GM23338 (cell line): ENCODE data around the gene CD1C. TPM values are rescaled to one million over a fixed set of nuclear protein-coding genes. Genes with fewer than 3 reads are reported as not detected.

Source experiments
- ATAC-seq: fragments of 200-7000 bp; cut with Tn5 transposase; 3 replicates; pipeline ENCODE4 v1.9.1; 2020
- DNase-seq: peaks from one replicate; pipeline ENCODE4 v3.0.0-alpha.2; 2015; ENCODE audit warnings: low spot score
- H2AFZ ChIP-seq: fragments of 200-600 bp; sonication (generic); 2 replicates; pipeline ENCODE4 v1.8.0; 2016; ENCODE audit warnings: antibody characterized with exemption, mild to moderate bottlenecking, moderate library complexity
- H3F3A ChIP-seq: fragments of 200-600 bp; sonication (generic); replicated peaks from 2 replicates; pipeline ENCODE4 v1.8.0; 2017; ENCODE audit warnings: antibody characterized with exemption, mixed run types, low read depth
- H3K27ac ChIP-seq: fragments of 200-600 bp; sonication (generic); 2 replicates; pipeline ENCODE4 v1.6.1; 2016; ENCODE audit warnings: low read depth
- H3K27me3 ChIP-seq: fragments of 200-600 bp; sonication (generic); 2 replicates; pipeline ENCODE4 v1.8.0; 2016; ENCODE audit warnings: mild to moderate bottlenecking, mixed run types, moderate library complexity; ENCODE audit not compliant: insufficient read depth
- H3K36me3 ChIP-seq: fragments of 200-600 bp; sonication (generic); 2 replicates; pipeline ENCODE4 v1.8.0; 2016; ENCODE audit warnings: mild to moderate bottlenecking; ENCODE audit not compliant: insufficient read depth
- H3K4me1 ChIP-seq: fragments of 200-600 bp; sonication (generic); 2 replicates; pipeline ENCODE4 v1.8.0; 2016; ENCODE audit warnings: mild to moderate bottlenecking, moderate library complexity; ENCODE audit not compliant: insufficient read depth
- H3K4me2 ChIP-seq: fragments of 200-600 bp; sonication (generic); 2 replicates; pipeline ENCODE4 v1.7.1; 2017; ENCODE audit warnings: mixed run types
- H3K4me3 ChIP-seq: fragments of 200-600 bp; sonication (generic); 2 replicates; pipeline ENCODE4 v1.6.1; 2016; ENCODE audit warnings: mixed run types
- H3K79me2 ChIP-seq: fragments of 200-600 bp; sonication (generic); replicated peaks from 2 replicates; pipeline ENCODE4 v1.8.0; 2017; ENCODE audit warnings: mild to moderate bottlenecking; ENCODE audit not compliant: insufficient read depth
- H3K9me2 ChIP-seq: fragments of 200-600 bp; sonication (generic); 2 replicates; pipeline ENCODE4 v1.8.0; 2017; ENCODE audit not compliant: insufficient read depth
- H4K20me1 ChIP-seq: fragments of 200-600 bp; sonication (generic); replicated peaks from 2 replicates; pipeline ENCODE4 v1.8.0; 2017; ENCODE audit warnings: mild to moderate bottlenecking; ENCODE audit not compliant: insufficient read depth
- H3K27ac Mint-ChIP-seq: 2 replicates; pipeline ENCODE4 v1.8.0; 2020; ENCODE audit warnings: inconsistent platforms, mild to moderate bottlenecking, moderate library complexity, mixed read lengths
- H3K27me3 Mint-ChIP-seq: 3 replicates; pipeline ENCODE4 v1.8.0; 2022; ENCODE audit warnings: low read depth, mild to moderate bottlenecking, moderate library complexity, mixed read lengths, inconsistent platforms; ENCODE audit not compliant: insufficient read depth, poor library complexity
- H3K36me3 Mint-ChIP-seq: 3 replicates; pipeline ENCODE4 v1.8.0; 2021; ENCODE audit warnings: low read depth, mild to moderate bottlenecking, inconsistent platforms, moderate library complexity, mixed read lengths
- H3K4me1 Mint-ChIP-seq: 3 replicates; pipeline ENCODE4 v1.8.0; 2020; ENCODE audit warnings: mild to moderate bottlenecking, inconsistent platforms, mixed read lengths
- H3K4me3 Mint-ChIP-seq: 3 replicates; pipeline ENCODE4 v1.8.0; 2021; ENCODE audit warnings: moderate library complexity, mild to moderate bottlenecking, inconsistent platforms, mixed read lengths
- H3K9me3 Mint-ChIP-seq: 3 replicates; pipeline ENCODE4 v1.8.0; 2020; ENCODE audit warnings: moderate library complexity, mild to moderate bottlenecking, inconsistent platforms, mixed read lengths
- CREB1 ChIP-seq: fragments of 250-450 bp; sonication (Bioruptor Pico); IDR thresholded peaks from 2 replicates; pipeline ENCODE4 v1.5.0; 2020; ENCODE audit warnings: low read depth, mild to moderate bottlenecking, moderate library complexity
- ETS1 ChIP-seq: IDR thresholded peaks from 2 replicates; pipeline ENCODE4 v1.6.1; 2016; ENCODE audit warnings: antibody characterized with exemption
- EZH2 ChIP-seq: fragments of 200-600 bp; sonication (generic); IDR thresholded peaks from one replicate; pipeline ENCODE4 v1.8.0; 2017; ENCODE audit warnings: antibody characterized with exemption, mild to moderate bottlenecking, low read depth; ENCODE audit not compliant: unreplicated experiment
- EZH2phosphoT487 ChIP-seq: fragments of 200-600 bp; sonication (generic); IDR thresholded peaks from one replicate; pipeline ENCODE4 v1.8.1; 2018; ENCODE audit warnings: antibody characterized with exemption; ENCODE audit not compliant: unreplicated experiment
- JUNB ChIP-seq: IDR thresholded peaks from one replicate; pipeline ENCODE4 v1.6.1; 2016; ENCODE audit warnings: antibody characterized with exemption; ENCODE audit not compliant: unreplicated experiment
- NANOG ChIP-seq: IDR thresholded peaks from 2 replicates; pipeline ENCODE4 v1.6.1; 2016; ENCODE audit warnings: antibody characterized with exemption, borderline replicate concordance
- POLR2AphosphoS5 ChIP-seq: IDR thresholded peaks from 2 replicates; pipeline ENCODE4 v1.6.1; 2016; ENCODE audit warnings: antibody characterized with exemption, low read depth
- REST ChIP-seq: IDR thresholded peaks from one replicate; pipeline ENCODE4 v1.6.1; 2018; ENCODE audit warnings: antibody characterized with exemption; ENCODE audit not compliant: unreplicated experiment
- ZNF114 ChIP-seq: fragments of 250-450 bp; sonication (Bioruptor Pico); IDR thresholded peaks from 2 replicates; pipeline ENCODE4 v1.5.0; 2020; ENCODE audit warnings: mild to moderate bottlenecking, moderate library complexity
- ZNF331 ChIP-seq: fragments of 250-450 bp; sonication (Bioruptor Pico); IDR thresholded peaks from 2 replicates; pipeline ENCODE4 v1.5.0; 2020; ENCODE audit warnings: low read depth, mild to moderate bottlenecking, moderate library complexity
- polyA plus RNA-seq: library from polyadenylated mRNA; unstranded; fragments of >200 nt; fragmentation: Nextera tagmentation; extraction: Ambion mirVana; gene quantifications from 2 replicates; pipeline ENCODE4 v1.2.1, GENCODE V29; 2016
- total RNA-seq: library from RNA; depleted of rRNA; stranded (reverse); fragments of >200 nt; shearing (Covaris generic); gene quantifications from 2 replicates; pipeline ENCODE4 v1.2.3, GENCODE V29; 2014

Gene CD1C
- total and polyA plus RNA-seq, 2 experiments from 2014 or later: not detected

GRCh38 chr1:158310623-158311022 is 20.9 kb downstream of the CD1C start:
- no peak for ATAC-seq
- Mint-ChIP-seq H3K4me3 (no peak overlapping the region), H3K36me3 (peaks cover 3% of the 10 kb centered on the region; the same call in 2 of the 3 replicates), H3K27me3 (peaks cover 2% of the 10 kb centered on the region), H3K9me3 (peaks cover 28% of the 10 kb centered on the region; the same call in 2 of the 3 replicates), H3K4me1 (no peaks in the 10 kb centered on the region), H3K27ac (no peak overlapping the region)
- TF ChIP-seq JUNB (no peak), REST (no peak), NANOG (no peak), CREB1 (no peak), ZNF331 (CRISPR knock-in tag) (no peak), ZNF114 (CRISPR knock-in tag) (no peak)
- no peak overlapping the region for H3K27ac ChIP-seq
- no peaks in the 10 kb centered on the region for H3K9me2 ChIP-seq
- H3K4me1 ChIP-seq: no peaks in the 10 kb centered on the region
- H3K36me3 ChIP-seq: no peaks in the 10 kb centered on the region
- H3K4me2 ChIP-seq: no peak overlapping the region
- no peak overlapping the region for H3K4me3 ChIP-seq
- H2AFZ ChIP-seq: no peak overlapping the region
- no peak for DNase-seq
- no peaks in the 10 kb centered on the region for H3F3A ChIP-seq
- H3K79me2 ChIP-seq: no peaks in the 10 kb centered on the region
- H3K27me3 ChIP-seq: no peaks in the 10 kb centered on the region
- no peaks in the 10 kb centered on the region for H4K20me1 ChIP-seq

- Histone ChIP-seq H3F3A (no peaks in the 10 kb centered on the region), H4K20me1 (no peaks in the 10 kb centered on the region), H3K36me3 (no peaks in the 10 kb centered on the region), H3K4me3 (no peak overlapping the region), H3K9me2 (no peaks in the 10 kb centered on the region), H3K4me1 (no peaks in the 10 kb centered on the region), H3K27ac (no peak overlapping the region), H3K4me2 (no peak overlapping the region), H3K79me2 (no peaks in the 10 kb centered on the region), H3K27me3 (no peaks in the 10 kb centered on the region), H2AFZ (no peak overlapping the region)
- peaks cover 28% of the 10 kb centered on the region; the same call in 2 of the 3 replicates for H3K9me3 Mint-ChIP-seq
- peaks cover 2% of the 10 kb centered on the region for H3K27me3 Mint-ChIP-seq
- peaks cover 3% of the 10 kb centered on the region; the same call in 2 of the 3 replicates for H3K36me3 Mint-ChIP-seq
- H3K4me1 Mint-ChIP-seq: no peaks in the 10 kb centered on the region
- ATAC-seq (no peak), DNase-seq (no peak)
- H3K4me3 Mint-ChIP-seq: no peak overlapping the region
- no peak overlapping the region for H3K27ac Mint-ChIP-seq
- no peak for TF ChIP-seq EZH2phosphoT487
- TF ChIP-seq REST: no peak
- TF ChIP-seq ZNF331 (CRISPR knock-in tag): no peak
- no peak for TF ChIP-seq POLR2AphosphoS5
- no peak for TF ChIP-seq ETS1
- no peak for TF ChIP-seq EZH2
Observed at GRCh38 chr1:158311066-158311465, 21.3 kb downstream of the CD1C start.
